ENCODE data around the gene FBXO17.

GRCh38 chr19:39021063-39021462, 45.5 kb upstream of the FBXO17 start:
- TF ChIP-seq, protein P1, sequence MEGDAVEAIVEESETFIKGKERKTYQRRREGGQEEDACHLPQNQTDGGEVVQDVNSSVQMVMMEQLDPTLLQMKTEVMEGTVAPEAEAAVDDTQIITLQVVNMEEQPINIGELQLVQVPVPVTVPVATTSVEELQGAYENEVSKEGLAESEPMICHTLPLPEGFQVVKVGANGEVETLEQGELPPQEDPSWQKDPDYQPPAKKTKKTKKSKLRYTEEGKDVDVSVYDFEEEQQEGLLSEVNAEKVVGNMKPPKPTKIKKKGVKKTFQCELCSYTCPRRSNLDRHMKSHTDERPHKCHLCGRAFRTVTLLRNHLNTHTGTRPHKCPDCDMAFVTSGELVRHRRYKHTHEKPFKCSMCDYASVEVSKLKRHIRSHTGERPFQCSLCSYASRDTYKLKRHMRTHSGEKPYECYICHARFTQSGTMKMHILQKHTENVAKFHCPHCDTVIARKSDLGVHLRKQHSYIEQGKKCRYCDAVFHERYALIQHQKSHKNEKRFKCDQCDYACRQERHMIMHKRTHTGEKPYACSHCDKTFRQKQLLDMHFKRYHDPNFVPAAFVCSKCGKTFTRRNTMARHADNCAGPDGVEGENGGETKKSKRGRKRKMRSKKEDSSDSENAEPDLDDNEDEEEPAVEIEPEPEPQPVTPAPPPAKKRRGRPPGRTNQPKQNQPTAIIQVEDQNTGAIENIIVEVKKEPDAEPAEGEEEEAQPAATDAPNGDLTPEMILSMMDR (IDR thresholded peaks at IDR 0.05), result no peak
- TF ChIP-seq POLR2A (IDR thresholded peaks at IDR 0.05), result no peak

Measured in adrenal gland (tissue), 5 donors.